ENCODE measurements around the gene PPP1R15A.

DNA sequence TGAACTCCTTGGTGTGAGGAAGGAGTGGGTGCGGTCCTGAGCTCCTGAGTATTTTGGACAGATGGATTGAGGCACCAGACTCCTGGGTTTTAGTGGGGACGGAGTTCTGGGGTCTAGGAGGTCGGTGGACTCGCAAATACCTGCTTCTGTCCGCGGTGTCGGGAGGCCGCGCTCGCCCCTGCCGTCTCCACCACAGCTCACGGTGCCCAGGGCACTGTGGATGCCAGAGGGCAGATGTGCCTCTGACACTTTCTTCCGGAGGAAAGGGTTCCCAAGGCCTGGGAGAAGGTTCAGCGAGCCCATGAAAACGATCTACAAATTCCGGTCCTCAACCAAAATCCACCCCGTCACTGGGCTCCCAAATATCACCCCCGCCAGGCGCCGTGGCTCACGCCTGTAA, 23.0 kb downstream of the PPP1R15A start:
- TF ChIP-seq, protein P1, sequence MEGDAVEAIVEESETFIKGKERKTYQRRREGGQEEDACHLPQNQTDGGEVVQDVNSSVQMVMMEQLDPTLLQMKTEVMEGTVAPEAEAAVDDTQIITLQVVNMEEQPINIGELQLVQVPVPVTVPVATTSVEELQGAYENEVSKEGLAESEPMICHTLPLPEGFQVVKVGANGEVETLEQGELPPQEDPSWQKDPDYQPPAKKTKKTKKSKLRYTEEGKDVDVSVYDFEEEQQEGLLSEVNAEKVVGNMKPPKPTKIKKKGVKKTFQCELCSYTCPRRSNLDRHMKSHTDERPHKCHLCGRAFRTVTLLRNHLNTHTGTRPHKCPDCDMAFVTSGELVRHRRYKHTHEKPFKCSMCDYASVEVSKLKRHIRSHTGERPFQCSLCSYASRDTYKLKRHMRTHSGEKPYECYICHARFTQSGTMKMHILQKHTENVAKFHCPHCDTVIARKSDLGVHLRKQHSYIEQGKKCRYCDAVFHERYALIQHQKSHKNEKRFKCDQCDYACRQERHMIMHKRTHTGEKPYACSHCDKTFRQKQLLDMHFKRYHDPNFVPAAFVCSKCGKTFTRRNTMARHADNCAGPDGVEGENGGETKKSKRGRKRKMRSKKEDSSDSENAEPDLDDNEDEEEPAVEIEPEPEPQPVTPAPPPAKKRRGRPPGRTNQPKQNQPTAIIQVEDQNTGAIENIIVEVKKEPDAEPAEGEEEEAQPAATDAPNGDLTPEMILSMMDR (IDR thresholded peaks at IDR 0.05): no peak
- TF ChIP-seq POLR2A (IDR thresholded peaks at IDR 0.05): no peak

Measured in tibial nerve (tissue), 3 donors.